Amniotic stem cell (primary cell): ENCODE results near the gene ZNF496.
"Not testable (repeated sequence)": the region's sequence is repeated elsewhere in the genome, so short reads cannot be mapped to it uniquely, and the experiment has no call there.

Source experiments
- DNase-seq: peaks from one replicate; lab custom pipeline; 2025; lab: John Stamatoyannopoulos, UW

ZNF496 gene

GRCh38 chr1:247359559-247359958 lies 27.9 kb upstream of the ZNF496 start:
- no peak for DNase-seq

GRCh38 chr1:247358920-247359319 lies 27.3 kb upstream of the ZNF496 start:
- DNase-seq: no peak

- no peak for DNase-seq
These were observed 26.1 kb upstream of the ZNF496 start for GRCh38 chr1:247357781-247358211.

GRCh38 chr1:247357052-247357780 lies 25.5 kb upstream of the ZNF496 start:
- no peak for DNase-seq

GRCh38 chr1:247355160-247355559 lies 23.5 kb upstream of the ZNF496 start:
- not testable (repeated sequence) for DNase-seq

- no peak for DNase-seq
These were observed 20.5 kb upstream of the ZNF496 start for GRCh38 chr1:247352175-247352574.

GRCh38 chr1:247350587-247350986 lies 18.9 kb upstream of the ZNF496 start:
- DNase-seq: no peak

GRCh38 chr1:247347477-247348222 lies 16.0 kb upstream of the ZNF496 start:
- DNase-seq: no peak

GRCh38 chr1:247345881-247346280 lies 14.2 kb upstream of the ZNF496 start:
- DNase-seq: no peak

- DNase-seq: no peak
These were observed 12.1 kb upstream of the ZNF496 start for GRCh38 chr1:247343801-247344200.

- no peak for DNase-seq
These were observed 7.1 kb upstream of the ZNF496 start for GRCh38 chr1:247338723-247339275.

- DNase-seq: no peak
These were observed 6.3 kb upstream of the ZNF496 start for GRCh38 chr1:247337961-247338360.

GRCh38 chr1:247337250-247337746 lies 5.6 kb upstream of the ZNF496 start:
- DNase-seq: no peak

GRCh38 chr1:247336390-247336789 lies 4.7 kb upstream of the ZNF496 start:
- DNase-seq: no peak

GRCh38 chr1:247335882-247336281 lies 4.2 kb upstream of the ZNF496 start:
- DNase-seq: no peak

GRCh38 chr1:247334378-247335133 lies 2.9 kb upstream of the ZNF496 start:
- DNase-seq: no peak

- DNase-seq: no peak
These were observed 1.1 kb upstream of the ZNF496 start for GRCh38 chr1:247332623-247333361.

- peak; percentile 20 for DNase-seq
These were observed 552 bp upstream of the ZNF496 start for GRCh38 chr1:247332215-247332622.

GRCh38 chr1:247331172-247331524 lies 519 bp downstream of the ZNF496 start:
- DNase-seq: peak; percentile 63

- DNase-seq: no peak
These were observed 1.0 kb downstream of the ZNF496 start for GRCh38 chr1:247330548-247331171.

- no peak for DNase-seq
These were observed 2.5 kb downstream of the ZNF496 start for GRCh38 chr1:247329097-247329617.
